Heart right ventricle (tissue), 16 donors: ENCODE results near the gene KLK2. TPM values are rescaled to one million over a fixed set of nuclear protein-coding genes. Genes with fewer than 3 reads are reported as not detected.
"Not testable (repeated sequence)": the region's sequence is repeated elsewhere in the genome, so short reads cannot be mapped to it uniquely, and the experiment has no call there.

ENCODE experiments used
- ATAC-seq, 8 donors: fragments of 200-7000 bp; cut with Tn5 transposase; one replicate each; pipeline ENCODE4 v1.9.1; 2020; ENCODE audit warnings: mild to moderate bottlenecking in 8 of 8, moderate library complexity in 8 of 8, moderate number of reproducible peaks in 1 of 8
- DNase-seq, 2 donors: peaks; one replicate each; pipeline ENCODE4 v3.0.0-alpha.2; 2020
- H3K27ac ChIP-seq, 10 donors: fragments of 200-600 bp; sonication (generic) in 2 of 10; one replicate each; pipeline versions ENCODE4 v1.5.0 to v1.8.0; 2020 to 2022; ENCODE audit warnings: mild to moderate bottlenecking in 3 of 10
- H3K27me3 ChIP-seq, 7 donors: fragments of 200-600 bp; one replicate each; pipeline ENCODE4 v1.8.0; 2021 to 2022; ENCODE audit warnings: mild to moderate bottlenecking in 2 of 7
- H3K36me3 ChIP-seq, 9 donors: fragments of 200-600 bp; sonication (generic) in 1 of 9; one replicate each; pipeline versions ENCODE4 v1.5.0 to v1.8.0; 2020 to 2022; ENCODE audit warnings: mild to moderate bottlenecking in 2 of 9
- H3K4me1 ChIP-seq, 9 donors: fragments of 200-600 bp; sonication (generic) in 1 of 9; one replicate each; pipeline versions ENCODE4 v1.5.0 to v1.8.0; 2020 to 2022; ENCODE audit warnings: mild to moderate bottlenecking in 4 of 9
- H3K4me3 ChIP-seq, 10 donors: fragments of 200-600 bp; sonication (generic) in 2 of 10; one replicate each; pipeline versions ENCODE4 v1.5.0 to v1.8.0; 2020 to 2022; ENCODE audit warnings: mild to moderate bottlenecking in 7 of 10, moderate library complexity in 2 of 10
- H3K9me3 ChIP-seq, 11 donors: fragments of 200-600 bp in 10 of 11; sonication (generic) in 2 of 11; one replicate each; pipeline versions ENCODE4 v1.5.0 to v1.8.0; 2013 to 2022; ENCODE audit warnings: mild to moderate bottlenecking in 2 of 11, control low read depth in 1 of 11, moderate library complexity in 1 of 11
- WGBS, 2 donors: extraction: QIAGEN DNeasy Blood & Tissue Kit; methylation state at CpG; one replicate each; pipeline ENCODE4 v1.1.7; 2013; ENCODE audit warnings: inconsistent platforms in 1 of 2; 5-methylcytosine and 5-hydroxymethylcytosine counted together
- intact Hi-C, 10 donors: fragments of 100-400 bp; cut with DNase I; formaldehyde crosslinking; loops; one replicate each; pipeline versions ENCODE4 v1.11.1 to v1.14.2; 2022
- polyA plus RNA-seq, 2 donors: library from polyadenylated mRNA; stranded (reverse); fragments of 200-250 nt; gene quantifications; one replicate each; pipeline ENCODE4 v1.2.3, GENCODE V29; 2013
- total RNA-seq, 10 donors: library from RNA; stranded (reverse); fragmentation: NEBNext Ultra II Directional in 3 of 10; extraction: Animal tissue kit (Norgen Biotek cat#: 25700) in 3 of 10; gene quantifications; one replicate each; pipeline versions ENCODE4 v1.2.1 to v1.2.4, GENCODE V29; 2021 to 2023
- TF ChIP-seq, protein P1 (sequence below), 9 donors: fragments of 200-600 bp; sonication (generic) in 2 of 9; IDR thresholded peaks; one replicate each; pipeline versions ENCODE4 v1.5.0 to v1.8.0; 2021 to 2022; ENCODE audit warnings: antibody characterized with exemption in 9 of 9, mild to moderate bottlenecking in 5 of 9, moderate library complexity in 1 of 9
- donor health status: Arrhythmogenic right ventricular cardiomyopathy.
- donor health status: ischemic (EF 13 %, LVEDD 7.1; RV severe dilation, severe dysfunction).
- donor health status: healthy with polysubstance abuse.
- donor health status: DM: no; HTN: yes; CAD: no.
- donor health status: DM: no; HTN: no; CAD: no.
- donor health status: ischemic (EF 25% LVEDD 6.9; RV normal size, moderate dysfunction).
- donor health status: ischemic (EF 25% LVEDD 5.7; RV mildly dilated, moderate dysfunction).
- donor health status: healthy.
- donor health status: DM: yes; HTN: yes; CAD: no.
- donor health status: Ischemic cardiomyopathy.
- donor health status: ischemic (EF 35%, LVEDD 5.7; RV mildly dilated, moderate dysfunction).
- donor health status: nonischemic (EF 11% LVEDD 7.7; RV severe dilation, severe dysfunction).
- donor health status: DM: yes; HTN: yes; CAD: no.
- donor health status: PGD.
- donor health status: ischemic (EF 29% LVEDD 5.4; RV normal size, mild dysfunction).
- donor health status: nonischemic (EF 23%, LVEDD 6.1; RV moderate dilation, normal function).

KLK2 gene
- total and polyA plus RNA-seq, 12 donors, result not detected

DNA sequence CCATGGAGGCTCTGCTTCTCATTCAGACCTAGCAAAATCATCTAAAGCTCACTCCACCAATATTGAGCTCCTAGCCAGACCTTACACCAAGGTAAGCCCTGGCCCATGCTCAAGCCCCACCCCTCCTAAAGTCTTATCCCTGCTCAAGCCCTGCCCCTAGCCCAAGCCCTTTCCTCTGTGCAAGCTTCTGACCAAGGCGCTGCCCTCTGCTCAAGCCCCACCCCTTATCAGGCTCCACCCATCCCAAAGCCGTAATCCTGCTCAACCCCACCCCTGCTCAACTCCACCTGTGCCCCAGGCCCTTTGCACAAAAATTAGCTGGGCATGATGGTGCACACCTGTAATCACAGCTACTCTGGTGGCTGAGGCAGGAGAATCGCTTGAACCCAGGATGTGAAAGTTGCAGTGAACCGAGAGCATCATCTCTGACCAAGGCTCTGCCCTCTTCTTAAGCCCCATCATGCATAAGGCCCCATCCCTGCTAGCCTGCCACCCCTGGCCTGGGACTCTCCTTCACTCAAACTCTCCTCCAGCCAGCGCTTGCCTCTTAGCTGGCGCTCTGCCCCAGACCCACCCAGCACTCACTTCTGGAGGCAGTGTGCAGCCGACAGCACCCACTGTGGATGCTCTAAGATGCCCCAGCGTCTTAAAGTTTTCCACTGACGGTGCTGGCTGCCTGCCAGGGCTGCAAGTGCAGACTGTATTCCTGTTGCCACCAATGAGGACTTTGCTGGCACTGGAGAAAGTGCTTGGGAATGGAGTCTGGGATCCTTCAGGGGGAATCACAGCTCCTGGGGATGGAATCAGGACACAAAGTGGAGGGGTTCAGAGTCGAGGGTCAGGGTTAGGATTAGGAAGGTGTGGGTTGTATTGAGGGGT lies 21.5 kb downstream of the KLK2 start:
- no peak for ATAC-seq
- no peak overlapping the region for H3K27ac ChIP-seq
- H3K9me3 ChIP-seq, result no peaks in the 10 kb centered on the region
- no peak for DNase-seq
- no peak overlapping the region for H3K4me3 ChIP-seq
- TF ChIP-seq, protein P1, sequence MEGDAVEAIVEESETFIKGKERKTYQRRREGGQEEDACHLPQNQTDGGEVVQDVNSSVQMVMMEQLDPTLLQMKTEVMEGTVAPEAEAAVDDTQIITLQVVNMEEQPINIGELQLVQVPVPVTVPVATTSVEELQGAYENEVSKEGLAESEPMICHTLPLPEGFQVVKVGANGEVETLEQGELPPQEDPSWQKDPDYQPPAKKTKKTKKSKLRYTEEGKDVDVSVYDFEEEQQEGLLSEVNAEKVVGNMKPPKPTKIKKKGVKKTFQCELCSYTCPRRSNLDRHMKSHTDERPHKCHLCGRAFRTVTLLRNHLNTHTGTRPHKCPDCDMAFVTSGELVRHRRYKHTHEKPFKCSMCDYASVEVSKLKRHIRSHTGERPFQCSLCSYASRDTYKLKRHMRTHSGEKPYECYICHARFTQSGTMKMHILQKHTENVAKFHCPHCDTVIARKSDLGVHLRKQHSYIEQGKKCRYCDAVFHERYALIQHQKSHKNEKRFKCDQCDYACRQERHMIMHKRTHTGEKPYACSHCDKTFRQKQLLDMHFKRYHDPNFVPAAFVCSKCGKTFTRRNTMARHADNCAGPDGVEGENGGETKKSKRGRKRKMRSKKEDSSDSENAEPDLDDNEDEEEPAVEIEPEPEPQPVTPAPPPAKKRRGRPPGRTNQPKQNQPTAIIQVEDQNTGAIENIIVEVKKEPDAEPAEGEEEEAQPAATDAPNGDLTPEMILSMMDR (IDR thresholded peaks at IDR 0.05), result no peak
- H3K27me3 ChIP-seq, result peaks cover 0 to 40% (median 20%) of the 10 kb centered on the region in 7 donors
- no peaks in the 10 kb centered on the region for H3K4me1 ChIP-seq
- no peaks in the 10 kb centered on the region for H3K36me3 ChIP-seq
- intact Hi-C loops, result no loop called here
- WGBS, 2 donors, result 64 to 66% methylated on average over 10 of the region's 10 CpGs

DNA sequence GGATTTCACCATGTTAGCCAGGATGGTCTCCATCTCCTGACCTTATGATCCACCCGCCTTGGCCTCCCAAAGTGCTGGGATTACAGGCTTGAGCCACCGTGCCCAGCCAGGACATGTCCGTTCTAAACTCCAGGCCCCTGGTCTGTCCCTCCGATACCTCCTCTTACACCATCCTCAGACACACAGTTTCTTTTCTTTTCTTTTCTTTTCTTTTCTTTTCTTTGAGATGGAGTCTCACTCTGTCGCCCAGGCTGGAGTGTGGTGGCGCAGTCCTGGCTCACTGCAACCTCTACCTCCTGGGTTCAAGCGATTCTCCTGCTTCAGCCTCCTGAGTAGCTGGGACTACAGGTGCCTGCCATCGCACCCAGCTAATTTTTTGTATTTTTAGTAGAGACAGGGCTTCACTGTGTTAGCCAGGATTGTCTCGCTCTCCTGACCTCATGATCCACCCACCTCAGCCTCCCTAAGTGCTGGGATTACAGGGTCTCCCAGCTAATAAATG lies 22.9 kb downstream of the KLK2 start:
- H3K36me3 ChIP-seq, DNase-seq, H3K9me3 ChIP-seq, intact Hi-C loops, H3K4me3 ChIP-seq, ATAC-seq, H3K27ac ChIP-seq, H3K4me1 ChIP-seq: not testable (repeated sequence)
- 82 to 85% methylated on average over 9 of the region's 9 CpGs for WGBS, 2 donors
- peaks cover 0 to 51% (median 27%) of the 10 kb centered on the region in 7 donors for H3K27me3 ChIP-seq

DNA sequence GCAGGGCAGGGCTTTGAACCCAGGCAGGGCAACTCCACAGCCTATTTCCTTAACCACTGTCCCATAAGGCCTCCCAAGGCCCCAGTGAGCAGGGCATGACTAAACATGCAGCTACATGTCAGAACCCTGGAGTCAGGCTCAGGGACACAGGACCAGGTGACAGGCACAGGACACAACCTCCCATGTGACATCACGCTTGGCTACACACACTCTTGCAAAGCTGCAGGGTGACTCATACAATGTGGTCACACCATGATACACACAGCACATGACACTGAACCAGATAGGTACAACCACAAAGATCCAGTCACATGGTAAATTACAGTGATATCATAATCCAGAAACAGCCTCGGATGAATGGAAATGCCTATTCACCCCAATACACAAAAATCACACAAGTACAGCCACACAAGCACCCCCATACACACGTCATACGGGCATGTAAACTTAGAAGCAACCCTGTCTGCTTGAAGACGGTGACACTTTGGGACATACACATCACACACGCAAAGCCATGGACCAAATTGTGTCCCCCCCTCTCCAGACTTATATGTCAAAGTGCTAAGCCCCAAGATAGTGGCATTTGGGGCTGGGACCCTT lies 23.5 kb downstream of the KLK2 start:
- WGBS, 2 donors, result 69 to 76% methylated on average over 6 of the region's 6 CpGs
- intact Hi-C loops, result no loop called here
- ATAC-seq (no peak), DNase-seq (no peak)
- TF ChIP-seq, protein P1 (IDR thresholded peaks at IDR 0.05), result no peak
- Histone ChIP-seq H3K27ac (no peak overlapping the region), H3K4me3 (no peak overlapping the region), H3K4me1 (no peaks in the 10 kb centered on the region), H3K36me3 (no peaks in the 10 kb centered on the region), H3K27me3 (peaks cover 0 to 54% (median 28%) of the 10 kb centered on the region in 7 donors), H3K9me3 (no peaks in the 10 kb centered on the region)

DNA sequence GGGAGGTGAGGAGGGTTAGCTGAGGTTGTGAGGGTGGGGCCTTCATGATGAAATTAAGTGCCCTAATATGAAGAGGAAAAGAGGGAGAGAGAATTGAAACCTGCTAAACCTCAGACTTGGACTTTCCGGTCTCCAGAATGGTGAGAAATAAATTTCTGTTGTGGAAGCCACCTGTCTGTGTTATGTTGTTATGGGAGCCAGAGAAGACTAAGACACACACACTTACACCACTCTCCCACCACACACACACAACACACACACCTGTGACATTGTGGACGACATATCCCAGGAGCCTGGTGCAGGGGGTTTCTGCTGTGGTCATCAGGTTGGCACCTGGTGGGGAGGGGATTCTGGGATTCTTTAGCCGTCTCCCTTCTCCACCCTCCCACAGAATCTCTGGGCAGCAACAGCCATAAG lies 24.0 kb downstream of the KLK2 start:
- intact Hi-C loops, result no loop called here
- TF ChIP-seq, protein P1 (IDR thresholded peaks at IDR 0.05), result no peak
- H3K4me3 ChIP-seq, result no peak overlapping the region
- H3K9me3 ChIP-seq, result no peaks in the 10 kb centered on the region
- WGBS, 2 donors, result 42 to 64% methylated on average over 3 of the region's 3 CpGs
- ATAC-seq (no peak), DNase-seq (no peak)
- H3K27me3 ChIP-seq, result peaks cover 0 to 49% (median 30%) of the 10 kb centered on the region in 7 donors
- no peaks in the 10 kb centered on the region for H3K36me3 ChIP-seq
- H3K27ac ChIP-seq, result no peak overlapping the region
- no peaks in the 10 kb centered on the region for H3K4me1 ChIP-seq
